Ovary (tissue), 9 donors: ENCODE measurements around the gene ANKRD26. TPM values are rescaled to one million over a fixed set of nuclear protein-coding genes. Genes with fewer than 3 reads are reported as not detected.

Experiments
- DNase-seq, 5 donors: peaks; one replicate each; pipeline ENCODE4 v3.0.0-alpha.2; 2019 to 2020
- H3K27ac ChIP-seq, 2 donors: fragments of 200-600 bp; one replicate each; pipeline versions ENCODE4 v1.5.1 to v1.8.0; 2019 to 2022
- H3K27me3 ChIP-seq: fragments of 200-600 bp; one replicate; pipeline ENCODE4 v1.8.0; 2022
- H3K36me3 ChIP-seq: fragments of 200-600 bp; sonication (generic); one replicate; pipeline ENCODE4 v1.5.1; 2019
- H3K4me1 ChIP-seq: one replicate; pipeline ENCODE4 v1.8.1; 2013; ENCODE audit warnings: mild to moderate bottlenecking, moderate library complexity; ENCODE audit not compliant: insufficient read depth
- H3K4me3 ChIP-seq: fragments of 200-600 bp; sonication (generic); one replicate; pipeline ENCODE4 v1.5.1; 2017
- H3K9me3 ChIP-seq, 2 donors: fragments of 200-600 bp in 1 of 2; sonication (generic) in 1 of 2; one replicate each; pipeline versions ENCODE4 v1.5.1 to v1.8.1; 2013 to 2019; ENCODE audit warnings: mild to moderate bottlenecking in 1 of 2, moderate library complexity in 1 of 2
- EP300 ChIP-seq: sonication (generic); formaldehyde crosslinking; IDR thresholded peaks from one replicate; pipeline ENCODE4 v1.6.1; 2017; ENCODE audit warnings: antibody characterized with exemption
- POLR2A ChIP-seq: fragments of 450-650 bp; IDR thresholded peaks from one replicate; pipeline ENCODE4 v1.6.1; 2017; ENCODE audit warnings: antibody characterized with exemption, mild to moderate bottlenecking, moderate library complexity
- WGBS, 3 donors: extraction: QIAGEN DNeasy Blood & Tissue Kit in 1 of 3; methylation state at CpG; one replicate each; pipeline versions ENCODE4 v1.1.5 to v1.1.7; 2013 to 2017; 5-methylcytosine and 5-hydroxymethylcytosine counted together
- intact Hi-C, 4 donors: fragments of 100-400 bp; cut with DNase I; formaldehyde crosslinking; loops; one replicate each; pipeline versions ENCODE4 v1.11.0 to v1.15.1; 2022 to 2023
- polyA plus RNA-seq, 2 donors: library from polyadenylated mRNA; stranded (reverse); fragments of 200-250 nt in 1 of 2; fragments of 350-450 nt in 1 of 2; fragmentation: Illumina TruSeq in 1 of 2; extraction: RNeasy Lipid Tissue Mini Kit (QIAGEN cat#74804) in 1 of 2; gene quantifications; one replicate each; pipeline ENCODE4 v1.2.3, GENCODE V29; 2013 to 2014
- small RNA-seq: library from RNA; depleted of rRNA; stranded (forward); fragments of <200 nt; gene quantifications from one replicate; pipeline ENCODE3, GENCODE V24; 2016
- total RNA-seq, 7 donors: library from RNA; depleted of rRNA in 2 of 7; stranded (reverse); fragments of >200 nt in 2 of 7; fragmentation: NEBNext Ultra II Directional in 3 of 7; extraction: Animal tissue kit (Norgen Biotek cat#: 25700) in 3 of 7; gene quantifications; one replicate each; pipeline versions ENCODE4 v1.1.0 to v1.2.4, GENCODE V29; 2016 to 2023
- TF ChIP-seq, protein P1 (sequence below), 3 donors: fragments of 450-650 bp in 2 of 3; fragments of 200-600 bp in 1 of 3; IDR thresholded peaks; one replicate each; pipeline versions ENCODE4 v1.5.1 to v1.8.0; 2016 to 2022; ENCODE audit warnings: antibody characterized with exemption in 3 of 3, mild to moderate bottlenecking in 1 of 3
- donor health status: DM: no; HTN: no; CAD: no; lungs with moderate emphysema.
- donor health status: DM: no; HTN: no; CAD: no.
- donor health status: Bipolar disorder and iron deficiency.
- donor health status: DM: yes; HTN: yes; CAD: no.
- donor health status: DM: no; HTN: no; CAD: no.
- donor health status: DM: yes; HTN: yes; CAD: no.

The ANKRD26 gene
- total and polyA plus RNA-seq, 9 donors: 2.2 to 12.1 (median 8.2) TPM

- no peak overlapping the region for H3K4me3 ChIP-seq
- no peaks in the 10 kb centered on the region for H3K9me3 ChIP-seq
- intact Hi-C loops: no loop called here
- no peaks in the 10 kb centered on the region for H3K4me1 ChIP-seq
- WGBS, 3 donors: 85 to 93% (median 92%) methylated on average over 6 of the region's 6 CpGs
- H3K27ac ChIP-seq: no peak overlapping the region
- DNase-seq: no peak
- H3K27me3 ChIP-seq: no peaks in the 10 kb centered on the region
- no peaks in the 10 kb centered on the region for H3K36me3 ChIP-seq
- TF ChIP-seq, protein P1, sequence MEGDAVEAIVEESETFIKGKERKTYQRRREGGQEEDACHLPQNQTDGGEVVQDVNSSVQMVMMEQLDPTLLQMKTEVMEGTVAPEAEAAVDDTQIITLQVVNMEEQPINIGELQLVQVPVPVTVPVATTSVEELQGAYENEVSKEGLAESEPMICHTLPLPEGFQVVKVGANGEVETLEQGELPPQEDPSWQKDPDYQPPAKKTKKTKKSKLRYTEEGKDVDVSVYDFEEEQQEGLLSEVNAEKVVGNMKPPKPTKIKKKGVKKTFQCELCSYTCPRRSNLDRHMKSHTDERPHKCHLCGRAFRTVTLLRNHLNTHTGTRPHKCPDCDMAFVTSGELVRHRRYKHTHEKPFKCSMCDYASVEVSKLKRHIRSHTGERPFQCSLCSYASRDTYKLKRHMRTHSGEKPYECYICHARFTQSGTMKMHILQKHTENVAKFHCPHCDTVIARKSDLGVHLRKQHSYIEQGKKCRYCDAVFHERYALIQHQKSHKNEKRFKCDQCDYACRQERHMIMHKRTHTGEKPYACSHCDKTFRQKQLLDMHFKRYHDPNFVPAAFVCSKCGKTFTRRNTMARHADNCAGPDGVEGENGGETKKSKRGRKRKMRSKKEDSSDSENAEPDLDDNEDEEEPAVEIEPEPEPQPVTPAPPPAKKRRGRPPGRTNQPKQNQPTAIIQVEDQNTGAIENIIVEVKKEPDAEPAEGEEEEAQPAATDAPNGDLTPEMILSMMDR (IDR thresholded peaks at IDR 0.05): no peak
- TF ChIP-seq EP300 (no peak), POLR2A (no peak)
Observed at GRCh38 chr10:26959841-26960240, 140.5 kb downstream of the ANKRD26 start.

Small RNA genes within 50 kb of the gene (small RNA-seq; reads per million reads assigned to genes)
- not detected for gene RNU6-490P

Other genes with a start within 250 kb of the ANKRD26 start
- gene ABI1, start 239.5 kb downstream of the ANKRD26 start, total RNA-seq: 10 to 100 TPM; 29.8 to 51.7 (median 42.1) TPM
- gene ABI1, start 239.5 kb downstream of the ANKRD26 start, polyA plus RNA-seq: 10 to 100 TPM; 31.1 to 51.1 TPM
- 100 to 1,000 TPM in 1 of 7 donors, 10 to 100 TPM in 6; 42.8 to 103 (median 78.9) TPM for gene YME1L1, start 53.9 kb upstream of the ANKRD26 start, total RNA-seq
- gene YME1L1, start 53.9 kb upstream of the ANKRD26 start, polyA plus RNA-seq: 10 to 100 TPM; 45.3 to 86.9 TPM
- gene MASTL, start 54.9 kb upstream of the ANKRD26 start, total RNA-seq: 1 to 10 TPM; 2.8 to 7.5 (median 5.2) TPM
- gene MASTL, start 54.9 kb upstream of the ANKRD26 start, polyA plus RNA-seq: 1 to 10 TPM; 3.8 to 6.3 TPM
- 10 to 100 TPM in 5 of 7 donors, 1 to 10 TPM in 2; 7.2 to 15.4 (median 12.9) TPM for gene ACBD5, start 140.3 kb upstream of the ANKRD26 start, total RNA-seq
- gene ACBD5, start 140.3 kb upstream of the ANKRD26 start, polyA plus RNA-seq: 10 to 100 TPM in 1 of 2 donors, 1 to 10 TPM in 1; 8.6 to 14.0 TPM